Stimulated activated CD8-positive, alpha-beta memory T cell treated with anti-CD3 and anti-CD28 coated beads, Interleukin-15, amount 100 ng/mL, for 4 hours (primary cell): Measurements from ENCODE around the gene TMEM14A.
"Not testable (repeated sequence)": the region's sequence is repeated elsewhere in the genome, so short reads cannot be mapped to it uniquely, and the experiment has no call there.

Experiments used
- DNase-seq, 2 donors: peaks; one replicate each; pipeline ENCODE4 v3.0.0-alpha.2; 2020; ENCODE audit warnings: low read depth in 2 of 2

The TMEM14A gene

DNA sequence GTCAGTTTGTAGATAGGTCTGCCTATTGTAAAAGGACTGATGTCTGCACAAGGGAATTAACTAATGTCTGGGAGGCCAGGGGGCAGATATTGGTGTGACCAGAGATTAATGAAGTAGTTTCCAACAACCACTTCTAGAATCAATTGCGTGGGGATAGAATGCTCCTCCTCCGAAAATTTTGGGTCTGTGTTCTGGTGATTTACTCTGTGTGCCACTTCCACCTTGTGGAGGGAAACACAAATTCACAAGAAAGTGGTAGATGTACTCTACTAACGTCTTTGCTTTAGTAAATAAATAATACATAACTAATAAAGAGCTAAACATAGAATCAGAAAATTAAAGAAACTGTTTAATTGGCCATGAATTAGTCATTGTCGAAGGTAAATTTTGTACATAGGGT lies 25.5 kb downstream of the TMEM14A start:
- no peak for DNase-seq

DNA sequence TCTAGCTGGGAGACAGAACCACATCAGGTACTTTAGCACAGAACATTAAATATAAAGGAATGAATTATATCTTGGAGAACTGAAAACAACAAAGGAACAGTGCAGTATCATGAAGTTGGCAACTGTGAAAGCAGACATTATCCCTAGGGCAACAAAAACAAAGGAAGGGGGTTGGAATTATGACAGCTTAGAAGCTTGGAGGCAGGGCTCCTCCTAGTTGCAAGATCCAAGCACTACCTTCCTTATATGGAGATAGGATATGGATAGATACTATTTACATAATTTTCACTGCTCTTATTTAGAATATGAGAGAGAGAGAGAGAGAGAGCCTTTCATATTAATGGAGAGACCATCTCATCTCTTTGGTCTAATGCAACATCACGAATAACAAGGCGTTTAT lies 27.0 kb downstream of the TMEM14A start:
- DNase-seq = no peak

DNA sequence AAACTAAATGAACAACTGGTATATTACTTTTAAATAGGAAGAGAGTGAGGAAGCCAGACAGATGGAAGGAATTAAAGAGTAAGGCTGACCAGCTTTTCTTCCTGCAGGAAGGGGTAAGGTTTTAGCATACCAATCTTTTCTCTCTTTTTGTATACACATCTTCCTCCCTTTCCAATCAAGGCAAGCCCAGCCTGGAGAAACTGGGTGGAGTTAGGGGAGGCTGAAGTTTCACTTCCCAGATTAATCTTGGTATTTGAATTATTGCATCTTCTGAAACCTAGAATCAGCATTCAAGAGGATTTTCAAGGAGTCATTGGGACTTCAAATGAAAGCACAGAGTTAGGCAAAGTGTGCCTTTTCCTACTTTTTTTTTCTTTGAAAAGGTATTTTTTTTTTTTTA lies 33.1 kb downstream of the TMEM14A start:
- no peak for DNase-seq

DNA sequence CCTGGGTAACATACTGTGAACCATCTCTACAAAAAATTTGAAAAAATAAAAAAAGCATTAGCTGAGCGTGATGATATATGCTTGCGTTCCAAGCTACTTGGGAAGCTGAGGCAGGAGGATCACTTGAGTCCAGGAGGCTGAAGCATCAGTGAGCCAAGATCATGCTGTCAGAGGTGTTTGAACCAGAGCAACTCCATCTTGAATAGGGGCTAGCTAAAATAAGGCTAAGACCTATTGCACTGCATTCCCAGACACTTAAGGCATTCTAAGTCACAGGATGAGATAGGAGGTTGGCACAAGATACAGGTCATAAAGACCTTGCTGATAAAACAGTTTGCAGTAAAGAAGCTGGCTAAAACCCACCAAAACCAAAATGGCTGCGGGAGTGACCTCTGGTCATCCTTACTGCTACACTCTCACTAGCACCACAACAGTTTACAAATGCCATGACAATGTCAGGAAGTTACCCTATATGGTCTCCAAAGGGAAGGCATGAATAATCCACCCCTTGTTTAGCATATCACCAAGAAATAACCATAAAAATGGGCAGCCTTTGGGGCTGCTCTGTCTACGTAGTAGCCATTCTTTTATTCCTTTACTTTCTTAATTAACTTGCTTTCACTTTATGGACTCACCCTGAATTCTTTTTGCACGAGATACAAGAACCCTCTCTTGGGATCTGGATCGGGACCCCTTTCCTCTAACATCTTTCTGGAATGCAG lies 34.0 kb downstream of the TMEM14A start:
- not testable (repeated sequence) for DNase-seq

DNA sequence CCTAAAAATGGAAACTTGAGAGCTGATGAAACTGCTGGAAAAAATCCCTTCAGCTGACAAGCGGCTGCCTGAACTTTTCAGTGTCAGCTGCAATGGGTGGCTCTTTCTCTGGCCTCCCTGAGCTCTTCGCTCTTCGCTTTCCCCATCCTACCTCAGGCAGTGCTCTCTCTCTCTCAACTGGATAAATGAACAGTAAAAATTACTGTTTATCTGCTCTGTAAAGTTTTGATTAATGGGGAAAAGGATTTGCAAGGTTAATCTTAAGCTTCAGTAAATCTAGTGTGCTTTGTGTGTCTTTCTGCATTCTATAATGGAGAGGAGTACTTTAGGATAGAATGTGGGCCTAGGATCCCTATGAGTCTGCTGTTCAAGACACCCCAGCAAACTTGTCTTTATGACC lies 35.1 kb downstream of the TMEM14A start:
- DNase-seq = no peak

DNA sequence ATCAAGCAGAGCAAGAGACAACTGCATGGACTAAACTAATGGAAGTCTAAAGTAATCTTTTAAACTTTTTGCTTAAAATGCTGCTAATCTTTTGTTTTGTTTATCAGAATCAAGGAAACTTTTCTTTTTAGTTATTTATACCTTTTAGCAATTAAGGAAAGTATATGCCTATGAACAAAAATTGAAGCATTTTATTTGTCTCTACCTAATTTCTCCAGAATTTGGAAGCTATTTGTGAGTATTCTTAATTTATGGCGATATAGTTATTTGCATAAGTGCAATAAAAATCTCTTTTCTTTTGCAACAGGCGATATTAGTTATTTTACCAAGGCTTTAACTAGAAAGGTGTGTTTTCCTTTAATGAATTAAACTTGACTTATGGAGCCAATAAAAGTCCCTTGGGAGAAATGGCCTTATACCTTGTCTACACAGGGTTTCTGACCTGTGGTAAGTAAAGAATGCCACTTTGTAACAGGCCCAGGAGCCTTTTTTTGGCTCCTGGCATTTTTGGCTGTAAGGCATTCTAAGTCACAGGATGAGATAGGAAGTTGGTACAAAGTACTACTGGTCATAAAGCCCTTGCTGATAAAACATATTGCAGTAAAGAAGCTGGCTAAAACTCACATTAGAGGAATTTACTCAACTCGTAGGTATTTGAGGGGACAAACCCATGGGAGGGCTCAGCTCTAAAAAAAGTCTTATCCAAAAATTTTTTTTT lies 37.2 kb downstream of the TMEM14A start:
- DNase-seq = no peak

DNA sequence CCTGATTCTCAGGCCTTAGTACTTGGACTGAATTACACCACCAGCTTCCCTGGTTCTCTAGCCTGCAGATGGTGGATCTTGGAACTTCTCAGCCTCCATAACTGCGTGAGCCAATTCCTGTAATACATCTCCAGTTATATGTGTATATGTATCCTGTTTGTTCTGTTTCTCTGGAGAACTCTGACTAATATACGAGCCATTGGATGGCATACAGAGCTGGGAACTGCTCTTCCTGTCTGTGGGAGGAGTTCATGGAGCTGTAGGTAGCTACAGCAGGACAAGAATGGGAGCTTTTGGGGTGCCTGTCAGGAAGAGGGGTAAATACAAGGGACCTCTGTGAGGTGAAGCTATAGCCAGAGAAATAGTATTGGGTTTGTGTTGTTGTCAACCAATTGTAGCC lies 41.2 kb downstream of the TMEM14A start:
- DNase-seq = no peak

DNA sequence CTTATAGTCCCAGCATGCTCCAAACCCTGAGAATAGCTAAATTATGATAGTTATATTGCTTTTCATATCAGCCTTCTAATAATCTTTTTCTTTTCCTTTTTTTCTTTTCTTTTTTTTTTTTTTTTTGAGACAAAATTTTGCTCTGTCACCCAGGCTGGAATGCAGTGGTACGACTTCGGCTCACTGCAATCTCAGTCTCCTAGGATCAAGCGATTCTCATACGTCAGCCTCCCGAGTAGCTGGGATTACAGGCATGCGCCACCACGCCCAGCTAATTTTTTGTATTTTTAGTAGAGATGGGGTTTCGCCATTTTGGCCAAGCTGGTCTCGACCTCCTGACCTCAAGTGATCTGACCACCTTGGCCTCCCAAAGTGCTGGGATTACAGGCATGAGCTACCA lies 43.8 kb downstream of the TMEM14A start:
- DNase-seq = not testable (repeated sequence)

DNA sequence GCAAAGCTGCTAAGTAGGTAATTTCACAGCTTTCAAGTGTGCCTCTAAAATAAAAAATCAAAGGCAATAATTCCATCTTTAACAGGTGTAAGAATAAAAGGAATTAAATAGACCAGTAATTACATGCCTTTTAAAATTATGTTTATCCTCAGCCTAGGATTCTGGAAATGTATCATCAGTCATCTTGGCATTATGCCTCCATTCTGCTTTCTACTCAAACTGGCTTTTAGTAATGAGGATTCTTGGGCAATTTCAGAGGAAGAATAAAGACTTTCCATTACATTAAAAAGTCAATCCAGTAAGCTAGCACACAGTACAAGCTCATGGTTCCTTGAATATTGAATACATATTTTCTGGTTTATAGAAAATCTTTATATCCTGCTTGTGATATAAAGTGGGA lies 47.6 kb downstream of the TMEM14A start:
- no peak for DNase-seq

DNA sequence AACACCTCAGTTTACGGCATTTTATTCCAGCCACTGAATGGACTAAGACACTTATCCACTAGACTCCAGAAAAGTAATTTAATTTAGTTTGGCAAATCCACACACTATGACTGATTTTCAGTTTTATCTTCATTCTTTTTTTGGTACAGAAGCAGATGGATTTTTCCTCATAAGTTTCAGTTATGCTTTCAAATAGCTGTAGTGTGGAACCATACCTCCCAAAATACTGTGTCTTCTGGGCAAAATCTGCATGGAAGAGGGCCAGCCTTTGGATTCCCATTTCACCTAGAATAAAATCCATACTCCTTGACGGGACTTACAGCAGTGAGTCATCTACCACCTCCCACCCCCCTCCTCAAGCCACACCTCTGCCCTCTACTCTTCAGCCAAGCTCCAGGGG lies 49.4 kb downstream of the TMEM14A start:
- DNase-seq = no peak

DNA sequence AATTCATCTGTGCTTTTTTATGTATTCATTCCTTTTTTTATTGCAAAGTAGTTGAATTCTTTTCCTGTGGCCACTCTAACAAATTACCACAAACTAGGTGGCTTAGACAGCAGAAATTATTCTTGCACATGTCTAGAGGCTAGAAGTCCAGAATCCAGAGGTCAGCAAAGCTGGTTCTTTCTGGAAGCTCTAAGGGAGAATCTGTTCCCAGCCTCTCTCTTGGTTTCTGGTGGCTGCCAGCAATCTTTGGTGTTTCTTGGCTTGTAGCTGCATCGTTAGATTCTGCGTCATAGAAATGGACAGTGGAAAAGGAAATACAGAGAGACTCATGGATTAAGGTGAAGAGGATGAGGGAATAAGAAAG lies 53.1 kb downstream of the TMEM14A start:
- no peak for DNase-seq

DNA sequence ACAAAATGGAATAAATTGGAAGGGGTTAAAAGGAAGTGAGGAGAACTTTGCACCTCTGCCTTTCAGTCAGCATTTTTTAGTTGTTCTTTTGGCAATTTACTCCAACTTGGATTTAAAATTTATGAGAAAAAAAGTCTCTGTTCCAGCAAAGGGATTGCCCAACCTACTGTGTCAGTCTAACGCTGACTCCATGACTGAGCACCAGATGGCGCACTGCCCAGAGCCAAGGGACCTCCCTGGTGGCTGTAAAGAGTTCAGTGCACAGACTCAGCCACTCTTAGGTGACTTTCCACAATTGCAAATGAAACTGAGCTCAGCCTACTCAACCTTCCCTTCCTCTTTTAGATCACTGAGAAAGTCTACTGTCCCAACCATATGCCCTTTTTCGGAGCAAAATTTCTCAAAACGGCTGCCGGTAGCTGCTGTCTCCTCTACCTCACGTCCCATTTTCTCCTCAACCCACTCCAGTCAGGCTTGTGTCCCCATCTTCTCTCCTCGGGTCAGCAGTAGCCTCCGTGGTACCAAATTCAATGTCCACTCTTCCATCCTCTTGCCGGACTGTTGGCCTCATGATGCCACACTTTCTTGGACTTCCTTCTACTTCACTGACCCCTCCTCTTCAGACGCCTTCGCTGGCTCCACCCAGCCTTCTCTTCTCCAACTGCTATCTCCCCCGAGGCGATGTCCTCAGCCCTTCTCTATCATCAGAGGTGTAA lies 53.7 kb downstream of the TMEM14A start:
- DNase-seq = peak in 1 of 2 donors; percentile 5

DNA sequence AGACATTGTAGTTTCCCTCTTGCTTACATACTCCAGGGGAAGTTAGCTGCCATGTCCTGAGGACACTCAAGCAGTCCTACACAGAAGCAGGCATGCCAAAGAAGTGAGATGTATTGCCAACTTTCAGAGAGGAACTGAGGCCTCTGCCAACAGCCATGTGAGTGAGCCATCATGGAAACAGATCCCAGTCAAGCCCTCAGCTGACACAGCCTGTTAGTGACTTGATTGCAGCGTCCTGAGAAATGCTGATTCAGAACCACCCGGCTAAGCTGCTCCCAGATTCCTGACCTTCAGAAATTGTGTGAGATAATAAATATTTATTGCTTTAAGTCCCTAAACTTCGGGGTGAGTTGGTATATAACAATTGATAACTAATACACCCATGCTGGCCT lies 54.2 kb downstream of the TMEM14A start:
- DNase-seq = no peak

DNA sequence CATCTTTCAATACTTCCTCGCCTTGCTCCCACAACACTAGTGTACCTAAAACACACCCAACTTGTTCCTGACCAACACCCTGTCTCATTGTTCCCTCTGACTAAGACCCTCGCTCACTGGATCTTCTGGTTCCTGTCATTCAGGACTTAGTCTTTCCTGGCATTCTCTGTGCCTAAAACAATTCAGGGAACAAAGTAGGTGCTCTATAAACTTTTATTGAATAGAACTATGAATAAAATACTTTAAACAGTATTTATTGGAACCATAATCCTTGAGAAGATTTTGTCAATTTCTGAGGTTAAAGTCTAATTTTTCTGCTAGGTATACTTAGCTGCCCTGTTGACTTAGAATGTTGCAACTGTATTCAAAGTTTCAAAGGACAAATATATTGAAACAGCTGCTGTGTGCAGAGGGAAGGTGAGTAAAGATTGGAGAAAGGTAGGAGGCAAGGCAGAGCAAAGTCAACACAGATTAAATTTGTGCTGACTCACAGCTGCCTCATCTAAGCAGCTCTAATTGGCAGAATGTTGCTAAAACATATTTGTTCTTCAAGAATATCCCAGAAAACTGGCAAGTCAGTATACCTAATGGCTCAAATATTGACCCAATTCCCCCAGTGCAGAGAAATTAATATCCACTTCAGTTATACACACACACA lies 54.8 kb downstream of the TMEM14A start:
- DNase-seq = no peak

DNA sequence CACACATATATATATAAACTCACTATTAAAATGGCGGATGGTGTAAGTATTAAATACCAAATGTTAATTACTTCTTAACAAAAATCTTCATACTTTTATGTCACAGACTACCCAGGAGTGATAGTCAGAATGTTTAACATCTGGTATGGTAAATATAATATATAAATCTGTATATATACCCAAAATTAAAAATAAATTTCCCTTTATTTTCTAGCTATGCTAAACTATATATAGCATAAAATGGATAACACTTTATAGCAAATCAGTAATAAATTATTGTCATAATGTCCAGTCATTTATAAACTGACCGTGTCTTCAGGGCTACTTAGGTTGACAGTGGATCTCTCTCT lies 55.3 kb downstream of the TMEM14A start:
- no peak for DNase-seq

DNA sequence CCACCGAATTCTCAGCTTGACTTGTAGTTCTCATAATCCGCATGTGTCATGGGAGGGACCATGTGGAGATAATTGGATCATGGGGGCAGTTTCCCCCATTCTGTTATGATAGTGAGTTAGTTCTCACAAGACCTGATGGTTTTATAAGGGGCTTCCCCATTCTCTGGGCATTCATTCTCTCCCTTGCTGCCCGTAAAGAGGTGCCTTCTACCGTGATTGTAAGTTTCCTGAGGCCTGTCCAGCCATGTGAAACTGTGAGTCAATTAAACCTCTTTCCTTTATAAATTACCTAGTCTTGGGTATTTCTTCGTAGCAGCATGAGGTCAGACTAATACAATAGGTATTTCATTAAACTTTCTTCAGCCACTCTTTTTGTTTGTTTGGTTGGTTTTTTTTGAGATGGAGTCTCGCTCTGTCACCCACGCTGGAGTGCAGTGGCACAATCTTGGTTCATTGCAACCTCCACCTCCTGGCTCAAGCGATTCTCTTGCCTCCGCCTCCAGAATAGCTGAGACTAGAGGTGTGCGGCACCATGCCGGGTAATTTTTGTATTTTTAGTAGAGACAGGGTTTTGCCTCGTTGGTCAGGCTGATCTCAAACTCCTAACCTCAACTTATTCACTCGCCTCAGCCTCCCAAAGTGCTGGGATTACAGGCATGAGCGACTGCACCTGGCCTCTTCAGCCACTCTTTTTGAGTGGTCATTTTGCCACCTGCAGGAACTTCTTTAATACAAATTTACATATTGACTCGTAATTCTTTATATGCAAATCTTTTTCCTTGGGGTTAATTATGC lies 56.0 kb downstream of the TMEM14A start:
- DNase-seq = no peak

DNA sequence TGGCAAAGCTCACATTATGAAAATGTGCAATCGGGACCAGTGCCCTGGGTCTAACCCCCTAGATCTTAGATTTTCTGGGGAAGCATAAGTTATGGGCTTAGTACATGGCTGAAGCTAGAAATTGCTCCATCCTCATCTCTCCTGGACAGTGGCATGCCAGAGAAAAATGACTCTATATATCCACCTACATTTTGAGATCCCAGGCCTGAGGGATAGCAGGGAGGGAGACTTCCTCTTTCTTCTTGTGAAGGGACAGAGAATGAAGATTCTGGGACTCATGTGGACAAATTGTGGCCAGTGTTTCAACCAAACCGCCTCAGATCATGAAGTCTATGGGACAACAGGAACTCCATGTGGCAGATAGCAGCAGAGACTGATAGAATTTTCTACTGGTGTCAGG lies 57.0 kb downstream of the TMEM14A start:
- no peak for DNase-seq

DNA sequence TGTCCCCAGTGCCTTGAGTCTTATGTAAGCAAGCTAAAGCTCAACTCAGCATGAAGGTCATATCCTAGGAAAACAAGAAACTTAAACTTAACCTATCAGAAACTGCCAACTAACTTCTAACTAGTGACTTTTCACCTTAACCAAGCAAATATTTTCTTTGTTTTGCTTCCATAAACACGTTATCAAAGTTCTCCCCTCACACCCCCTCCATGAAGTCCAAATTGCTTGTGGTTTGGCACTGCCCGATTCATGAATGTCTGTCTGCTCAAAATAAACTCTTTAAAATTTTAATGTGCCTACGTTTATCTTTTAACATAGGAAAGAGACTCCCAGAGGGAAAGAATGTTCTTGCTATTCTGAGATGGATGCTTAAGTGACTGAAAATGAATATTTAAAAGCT lies 57.5 kb downstream of the TMEM14A start:
- DNase-seq = no peak

DNA sequence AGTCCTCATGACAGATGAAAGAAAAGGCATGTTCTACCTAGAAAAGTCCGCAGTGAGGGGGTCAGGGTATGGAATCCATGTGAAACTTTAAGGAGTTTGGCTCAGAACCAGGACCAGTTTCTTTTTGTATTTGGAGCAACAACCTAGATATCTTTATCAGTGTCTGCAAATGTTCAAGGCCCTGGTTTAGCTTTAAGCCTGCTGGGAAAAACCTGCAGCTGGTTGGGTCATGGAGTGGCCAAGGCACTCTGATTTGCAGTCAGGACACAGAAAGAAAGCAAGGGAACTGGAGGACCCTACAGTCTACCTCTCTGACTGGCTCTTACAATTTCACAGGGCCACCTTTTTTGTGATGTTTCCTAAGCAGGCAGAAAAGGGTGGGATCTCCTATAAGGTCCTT lies 58.7 kb downstream of the TMEM14A start:
- DNase-seq = no peak

DNA sequence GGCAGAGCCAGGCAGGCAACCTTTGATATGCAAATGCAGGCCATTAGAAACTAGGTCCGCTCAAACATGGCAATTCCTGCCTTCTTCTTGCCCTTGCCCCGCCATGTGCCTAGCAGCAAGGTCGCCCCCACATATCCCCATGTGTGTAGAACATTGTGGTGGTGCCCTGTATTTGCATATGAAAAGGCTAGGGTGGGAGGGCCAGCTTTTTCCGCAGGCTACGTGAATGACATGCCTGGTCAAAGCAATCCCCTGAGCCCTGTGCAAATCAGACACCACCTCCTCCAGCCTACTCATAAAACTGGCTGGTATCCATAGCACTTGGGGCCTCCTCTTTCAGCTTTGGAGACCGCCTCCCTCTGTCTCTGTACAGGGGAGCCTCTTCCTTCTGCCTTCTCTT lies 60.8 kb downstream of the TMEM14A start:
- no peak for DNase-seq

DNA sequence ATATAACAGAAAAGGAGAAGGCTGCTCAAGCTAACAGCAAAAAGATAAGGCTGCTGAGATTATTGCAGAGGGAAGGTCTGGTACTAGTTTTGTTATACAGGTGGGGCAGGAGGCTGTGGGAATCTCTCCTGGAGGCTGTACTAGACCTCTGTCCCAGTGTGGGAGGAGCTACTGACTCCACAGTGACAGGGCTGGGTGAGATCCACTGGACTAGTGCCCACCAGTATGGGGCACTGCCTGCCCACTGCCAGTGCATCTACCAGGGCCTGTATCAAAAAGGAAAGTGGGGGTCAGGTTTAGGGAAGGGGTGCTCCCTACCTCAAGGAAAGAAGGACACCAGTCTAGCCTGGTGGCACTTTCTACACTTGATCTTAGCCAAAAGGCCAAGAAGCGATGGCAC lies 62.3 kb downstream of the TMEM14A start:
- no peak for DNase-seq

DNA sequence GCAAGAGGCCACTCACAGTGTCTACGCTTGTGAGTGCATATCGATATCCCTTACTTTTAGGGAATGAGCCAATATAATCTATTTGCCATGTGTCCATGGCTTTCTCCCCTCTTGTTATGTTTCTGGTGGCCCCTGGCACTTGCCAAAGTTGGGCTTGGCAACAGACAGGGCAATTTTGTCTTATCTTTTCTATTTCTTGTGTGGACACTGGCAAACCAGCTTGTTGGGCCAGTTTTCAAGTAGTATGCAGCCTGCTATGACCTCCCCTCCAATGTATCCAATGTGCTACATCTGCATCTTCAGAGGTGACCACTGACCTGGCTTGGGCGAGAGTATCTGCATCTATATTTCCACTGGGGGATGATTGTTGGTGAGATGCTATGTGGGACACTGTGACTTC lies 63.2 kb downstream of the TMEM14A start:
- no peak for DNase-seq
